IMR-90 (cell line): ENCODE measurements around the gene DNAJC13. TPM values are rescaled to one million over a fixed set of nuclear protein-coding genes. Genes with fewer than 3 reads are reported as not detected.
A peak's percentile ranks its signal among the peaks of the same experiment; 100 is the strongest.

Experiments
- ATAC-seq: fragments of 200-7000 bp; cut with Tn5 transposase; 2 replicates; pipeline ENCODE4 v1.9.1; 2020; ENCODE audit warnings: low read depth, mild to moderate bottlenecking, moderate library complexity
- Bru-seq: library from RNA; stranded (reverse); fragments of 400-500 nt; gene quantifications from one replicate; lab custom pipeline; 2021; lab: Mats Ljungman, UMichigan
- BruChase-seq, 2 experiments: library from RNA; stranded (reverse); fragments of 400-500 nt; gene quantifications; one replicate each; lab custom pipeline; 2021; lab: Mats Ljungman, UMichigan
- BruUV-seq: library from RNA; stranded (reverse); fragments of 400-500 nt; replicated peaks from 2 replicates; lab custom pipeline; 2021; lab: Mats Ljungman, UMichigan
- CTCF ChIA-PET: fragments of 300-600 bp; formaldehyde crosslinking; extraction: SDS; loops from one replicate; lab custom pipeline; 2021; ENCODE audit warnings: antibody characterized with exemption; lab: Yijun Ruan, JAX
- POLR2A ChIA-PET: fragments of 300-600 bp; sonication (Branson Sonifier 250); formaldehyde crosslinking; loops from one replicate; lab custom pipeline; 2022; ENCODE audit warnings: antibody characterized with exemption; ENCODE audit not compliant: unreplicated experiment; lab: Charles Lee
- DNase-seq: peaks from one replicate; pipeline ENCODE4 v3.0.0; 2013
- H2AFZ ChIP-seq: replicated peaks from 2 replicates; pipeline ENCODE3; 2013; ENCODE audit warnings: low read length, mild to moderate bottlenecking; ENCODE audit not compliant: poor library complexity
- H2AK5ac ChIP-seq: 2 replicates; pipeline ENCODE4 v1.6.1; 2013; ENCODE audit warnings: low read depth, low read length, inconsistent platforms
- H2AK9ac ChIP-seq: replicated peaks from 2 replicates; pipeline ENCODE3; 2013; ENCODE audit warnings: mild to moderate bottlenecking, low read depth, low read length, moderate library complexity; ENCODE audit not compliant: poor library complexity
- H2BK120ac ChIP-seq: 2 replicates; pipeline ENCODE4 v1.6.1; 2013; ENCODE audit warnings: low read depth, low read length, inconsistent platforms
- H2BK15ac ChIP-seq: 3 replicates; pipeline ENCODE4 v1.6.1; 2013; ENCODE audit warnings: low read depth, low read length, inconsistent platforms
- H2BK20ac ChIP-seq: 2 replicates; pipeline ENCODE4 v1.6.1; 2013; ENCODE audit warnings: low read depth, mild to moderate bottlenecking, inconsistent platforms, low read length, moderate library complexity
- H2BK5ac ChIP-seq: 2 replicates; pipeline ENCODE4 v1.6.1; 2013; ENCODE audit warnings: mild to moderate bottlenecking, low read depth, low read length, inconsistent platforms; ENCODE audit not compliant: poor library complexity, severe bottlenecking
- H3K14ac ChIP-seq: replicated peaks from 2 replicates; pipeline ENCODE4 v1.6.1; 2013; ENCODE audit warnings: low read depth, low read length, inconsistent platforms
- H3K18ac ChIP-seq: 2 replicates; pipeline ENCODE4 v1.6.1; 2013; ENCODE audit warnings: low read depth, low read length, control low read depth
- H3K23ac ChIP-seq: 2 replicates; pipeline ENCODE4 v1.6.1; 2013; ENCODE audit warnings: low read depth, low read length, inconsistent platforms
- H3K27ac ChIP-seq: 2 replicates; pipeline ENCODE4 v1.5.1; 2013; ENCODE audit warnings: mild to moderate bottlenecking, control low read depth, low read length; ENCODE audit not compliant: insufficient read depth
- H3K27me3 ChIP-seq: 2 replicates; pipeline ENCODE4 v1.6.1; 2013; ENCODE audit warnings: low read length; ENCODE audit not compliant: control insufficient read depth, insufficient read depth
- H3K36me3 ChIP-seq: 2 replicates; pipeline ENCODE4 v1.6.1; 2013; ENCODE audit warnings: low read length, mixed read lengths; ENCODE audit not compliant: control insufficient read depth, insufficient read depth
- H3K4ac ChIP-seq: 2 replicates; pipeline ENCODE4 v1.6.1; 2013; ENCODE audit warnings: low read depth, low read length, inconsistent platforms
- H3K4me1 ChIP-seq: 2 replicates; pipeline ENCODE4 v1.6.1; 2013; ENCODE audit warnings: low read length, mixed read lengths; ENCODE audit not compliant: control insufficient read depth, insufficient read depth
- H3K4me2 ChIP-seq: 2 replicates; pipeline ENCODE4 v1.6.1; 2013; ENCODE audit warnings: low read depth, mild to moderate bottlenecking, control low read depth, low read length, moderate library complexity
- H3K4me3 ChIP-seq: 2 replicates; pipeline ENCODE4 v1.5.1; 2013; ENCODE audit warnings: low read depth, mild to moderate bottlenecking, control low read depth, low read length, moderate library complexity; ENCODE audit not compliant: insufficient read depth
- H3K56ac ChIP-seq: 2 replicates; pipeline ENCODE4 v1.6.1; 2013; ENCODE audit warnings: low read length, inconsistent platforms; ENCODE audit not compliant: insufficient read depth; ENCODE audit errors: extremely low read depth
- H3K79me1 ChIP-seq, 2 experiments: 2 replicates each; pipeline ENCODE4 v1.6.1; 2013; ENCODE audit warnings: low read length in 2 of 2, inconsistent platforms in 1 of 2, low read depth in 1 of 2
- H3K9ac ChIP-seq: 2 replicates; pipeline ENCODE4 v1.6.1; 2013; ENCODE audit warnings: low read depth, low read length, control low read depth
- H3K9me1 ChIP-seq: 2 replicates; pipeline ENCODE4 v1.6.1; 2013; ENCODE audit warnings: low read length, inconsistent platforms; ENCODE audit not compliant: insufficient read depth
- H3K9me3 ChIP-seq: 2 replicates; pipeline ENCODE4 v1.6.1; 2013; ENCODE audit warnings: low read length; ENCODE audit not compliant: control insufficient read depth, insufficient read depth
- H4K20me1 ChIP-seq: 2 replicates; pipeline ENCODE4 v1.6.1; 2013; ENCODE audit warnings: low read length, inconsistent platforms; ENCODE audit not compliant: insufficient read depth
- H4K5ac ChIP-seq: 2 replicates; pipeline ENCODE4 v1.6.1; 2013; ENCODE audit warnings: mild to moderate bottlenecking, low read depth, low read length, control low read depth
- H4K8ac ChIP-seq, 2 experiments: 2 replicates each; pipeline ENCODE4 v1.6.1; 2013; ENCODE audit warnings: low read depth in 2 of 2, low read length in 2 of 2, control low read depth in 1 of 2, inconsistent platforms in 1 of 2
- H4K91ac ChIP-seq: 2 replicates; pipeline ENCODE4 v1.6.1; 2013; ENCODE audit warnings: low read depth, low read length, inconsistent platforms; ENCODE audit not compliant: insufficient read depth
- BHLHE40 ChIP-seq: fragments of 150-350 bp; IDR thresholded peaks from 2 replicates; pipeline ENCODE4 v1.6.1; 2016; ENCODE audit warnings: mild to moderate bottlenecking, low read depth, low read length
- CEBPB ChIP-seq: IDR thresholded peaks from 2 replicates; pipeline ENCODE4 v1.6.1; 2012; ENCODE audit warnings: low read depth, low read length, improper control_type of control experiment
- FOS ChIP-seq: fragments of 150-350 bp; IDR thresholded peaks from 2 replicates; pipeline ENCODE4 v1.6.1; 2016; ENCODE audit warnings: low read depth, low read length
- NFE2L2 ChIP-seq: fragments of 150-350 bp; IDR thresholded peaks from 2 replicates; pipeline ENCODE4 v1.6.1; 2016; ENCODE audit warnings: low read depth, mild to moderate bottlenecking, low read length
- POLR2A ChIP-seq: IDR thresholded peaks from 2 replicates; pipeline ENCODE4 v1.6.1; 2012; ENCODE audit warnings: mild to moderate bottlenecking, low read depth, low read length
- RAD21 ChIP-seq: IDR thresholded peaks from 2 replicates; pipeline ENCODE4 v1.6.1; 2012; ENCODE audit warnings: low read length, improper control_type of control experiment
- SMC3 ChIP-seq: fragments of 150-350 bp; IDR thresholded peaks from 2 replicates; pipeline ENCODE4 v1.6.1; 2016; ENCODE audit warnings: low read depth, mild to moderate bottlenecking, antibody characterized with exemption, low read length, moderate library complexity
- WGBS, 2 experiments: methylation state at CpG; one replicate each; pipeline versions ENCODE4 v1.1.5 to v1.1.7; 2013; ENCODE audit warnings: missing lambda C conversion rate in 2 of 2; ENCODE audit not compliant: insufficient read length in 1 of 2; ENCODE audit errors: extremely low coverage in 2 of 2; 5-methylcytosine and 5-hydroxymethylcytosine counted together
- dilution Hi-C: fragments of 300-500 bp; cut with HindIII; formaldehyde crosslinking; loops from one replicate; pipeline ENCODE4 v1.14.3; 2018; ENCODE audit warnings: low sequenced_read_pairs; ENCODE audit not compliant: unreplicated experiment
- in situ Hi-C: fragments of 300-500 bp; cut with MboI; formaldehyde crosslinking; loops from 3 replicates; pipeline ENCODE4 v1.14.3; 2019; ENCODE audit warnings: low sequenced_read_pairs, inconsistent platforms, mixed read lengths
- intact Hi-C: fragments of 100-400 bp; cut with micrococcal nuclease; formaldehyde crosslinking; loops from 2 replicates; pipeline ENCODE4 v1.10.0; 2022
- long read RNA-seq: library from polyadenylated mRNA; unstranded; transcript quantifications from one replicate; pipeline ENCODE4 v2.0.0, GENCODE V29; 2021; ENCODE audit not compliant: unreplicated experiment
- polyA plus RNA-seq, 3 experiments: library from polyadenylated mRNA; depleted of rRNA; stranded (reverse); fragments of >200 nt; gene quantifications; 2 replicates each; pipeline ENCODE4 v1.2.3, GENCODE V29; 2012; ENCODE audit warnings: low replicate concordance in 1 of 3
- total RNA-seq: library from RNA; depleted of rRNA; stranded (reverse); fragments of >200 nt; gene quantifications from 2 replicates; pipeline ENCODE4 v1.2.3, GENCODE V29; 2012; rRNA removed
- TF ChIP-seq, protein P1 (sequence below): fragments of 150-350 bp; IDR thresholded peaks from 2 replicates; pipeline ENCODE4 v1.6.1; 2016; ENCODE audit warnings: low read depth, mild to moderate bottlenecking, low read length, moderate library complexity, borderline replicate concordance

The DNAJC13 gene, protein sequence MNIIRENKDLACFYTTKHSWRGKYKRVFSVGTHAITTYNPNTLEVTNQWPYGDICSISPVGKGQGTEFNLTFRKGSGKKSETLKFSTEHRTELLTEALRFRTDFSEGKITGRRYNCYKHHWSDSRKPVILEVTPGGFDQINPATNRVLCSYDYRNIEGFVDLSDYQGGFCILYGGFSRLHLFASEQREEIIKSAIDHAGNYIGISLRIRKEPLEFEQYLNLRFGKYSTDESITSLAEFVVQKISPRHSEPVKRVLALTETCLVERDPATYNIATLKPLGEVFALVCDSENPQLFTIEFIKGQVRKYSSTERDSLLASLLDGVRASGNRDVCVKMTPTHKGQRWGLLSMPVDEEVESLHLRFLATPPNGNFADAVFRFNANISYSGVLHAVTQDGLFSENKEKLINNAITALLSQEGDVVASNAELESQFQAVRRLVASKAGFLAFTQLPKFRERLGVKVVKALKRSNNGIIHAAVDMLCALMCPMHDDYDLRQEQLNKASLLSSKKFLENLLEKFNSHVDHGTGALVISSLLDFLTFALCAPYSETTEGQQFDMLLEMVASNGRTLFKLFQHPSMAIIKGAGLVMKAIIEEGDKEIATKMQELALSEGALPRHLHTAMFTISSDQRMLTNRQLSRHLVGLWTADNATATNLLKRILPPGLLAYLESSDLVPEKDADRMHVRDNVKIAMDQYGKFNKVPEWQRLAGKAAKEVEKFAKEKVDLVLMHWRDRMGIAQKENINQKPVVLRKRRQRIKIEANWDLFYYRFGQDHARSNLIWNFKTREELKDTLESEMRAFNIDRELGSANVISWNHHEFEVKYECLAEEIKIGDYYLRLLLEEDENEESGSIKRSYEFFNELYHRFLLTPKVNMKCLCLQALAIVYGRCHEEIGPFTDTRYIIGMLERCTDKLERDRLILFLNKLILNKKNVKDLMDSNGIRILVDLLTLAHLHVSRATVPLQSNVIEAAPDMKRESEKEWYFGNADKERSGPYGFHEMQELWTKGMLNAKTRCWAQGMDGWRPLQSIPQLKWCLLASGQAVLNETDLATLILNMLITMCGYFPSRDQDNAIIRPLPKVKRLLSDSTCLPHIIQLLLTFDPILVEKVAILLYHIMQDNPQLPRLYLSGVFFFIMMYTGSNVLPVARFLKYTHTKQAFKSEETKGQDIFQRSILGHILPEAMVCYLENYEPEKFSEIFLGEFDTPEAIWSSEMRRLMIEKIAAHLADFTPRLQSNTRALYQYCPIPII (N-terminal part only)
- total RNA-seq = 48.6 and 67.8 TPM in 2 replicates
- polyA plus RNA-seq (2012; rRNA removed) = 13.7 and 16.4 TPM in 2 replicates
- 2.6 and 3.2 TPM in 2 replicates for polyA plus RNA-seq (2012; cell fraction: cytosol; rRNA removed)
- 3.4 and 28.1 TPM in 2 replicates for polyA plus RNA-seq (2012; cell fraction: nucleus; rRNA removed; ENCODE audit: low replicate concordance)
- Bru-seq, nascent RNA = percentile 85 among the genes with signal in this experiment
- percentile 79 among the genes with signal in this experiment for BruChase-seq, experiment 1, labeled RNA remaining after a 6-hour chase
- BruChase-seq, experiment 2, labeled RNA remaining after a 2-hour chase = percentile 80 among the genes with signal in this experiment
- long read RNA-seq, full-length matches to known transcripts = 3 of 15 reads
- long read RNA-seq, partial matches to known transcripts = 11 of 15 reads
- long read RNA-seq, other reads (novel, unspliced or antisense) = 1 of 15 reads

DNA sequence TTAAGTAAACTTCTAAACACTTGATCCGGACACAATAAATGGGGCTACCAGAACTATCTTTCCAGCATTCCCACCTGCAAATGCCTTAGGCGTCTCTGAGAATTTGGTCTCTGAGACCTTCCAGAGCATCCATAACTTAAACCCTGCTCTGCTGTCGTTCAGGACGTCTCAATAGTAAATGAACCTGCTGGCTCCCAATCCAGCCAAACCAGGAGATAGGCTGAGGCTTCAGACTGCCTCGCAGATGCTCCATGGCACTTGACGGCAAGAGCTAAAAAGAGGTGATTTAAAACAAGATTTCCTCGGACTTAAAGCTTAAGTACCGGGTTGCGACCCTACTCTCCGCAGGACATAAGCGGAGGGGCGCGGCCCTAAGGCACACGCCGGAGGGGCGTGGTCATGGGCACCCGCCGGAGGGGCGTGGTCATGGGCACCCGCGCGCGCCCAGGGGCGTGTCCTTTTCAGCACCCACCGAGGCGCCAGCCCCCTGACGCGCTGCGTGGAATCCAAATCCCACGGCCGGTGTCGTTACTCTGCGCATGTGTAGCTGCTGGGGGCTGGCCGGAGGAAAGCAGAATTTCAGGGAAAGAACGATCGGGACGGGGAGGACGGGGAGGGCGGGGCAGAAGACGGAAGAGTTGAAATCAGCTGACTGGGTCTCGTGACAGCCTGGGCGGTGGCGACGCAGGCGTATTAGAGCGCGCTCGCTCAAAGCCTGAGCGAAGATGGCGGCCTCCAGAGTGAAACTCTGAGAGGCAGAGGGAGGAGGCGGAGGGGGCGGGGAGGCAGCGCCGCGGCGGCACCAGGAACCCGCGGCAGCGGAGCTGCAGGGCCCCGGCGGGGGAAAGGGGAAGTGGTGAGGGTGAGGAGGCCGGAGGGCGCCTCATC lies at the start of gene DNAJC13:
Gene DNAJC13 (plus strand): TSS at position 696 of the 888 bp plus-strand sequence. CDS start 17,049 bp downstream, outside the sequence.
- peak within 1 kb of the TSS; percentile 8; the same call in 1 of the 2 replicates for H2BK20ac ChIP-seq
- WGBS, 2 experiments = 1% methylated on average over 30 of the region's 63 CpGs; no CpG with 5 or more reads in 1 of the 2 experiments
- H3K27ac ChIP-seq = peak within 1 kb of the TSS; percentile 92
- peak within 1 kb of the TSS; percentile 89 to 92 for H4K8ac ChIP-seq
- dilution Hi-C loops (no loop called here), in situ Hi-C loops (no loop called here), intact Hi-C loops (loop anchor here (5.0 kb wide), 2 partner anchors 35 to 65 kb away; no protein-coding TSS in a partner anchor)
- ATAC-seq (peak; percentile 91), DNase-seq (peak; percentile 93)
- H3K9me1 ChIP-seq = 0 out of 2 replicates have a peak, but pooled peaks cover 5% of the 10 kb centered on the region
- ChIA-PET POLR2A (interaction anchor here (0.6 to 1.3 kb wide), 4 partner anchors 9 to 253 kb away, joined by 3 to 12 read pairs (median 4); no protein-coding TSS in a partner anchor), CTCF (interaction anchor here (0.8 kb wide), 2 partner anchors 52 to 225 kb away, joined by 3 read pairs; no protein-coding TSS in a partner anchor)
- no peaks in the 10 kb centered on the region for H3K27me3 ChIP-seq
- H3K79me1 ChIP-seq = peaks cover 5 to 26% of the 10 kb centered on the region in 2 experiments; a peak in 3 of 4 replicates
- peak within 1 kb of the TSS; percentile 81 for H4K5ac ChIP-seq
- peak within 1 kb of the TSS; percentile 92 for H3K4ac ChIP-seq
- peak within 1 kb of the TSS; percentile 99 for H3K14ac ChIP-seq
- H2AK5ac ChIP-seq = peak within 1 kb of the TSS; percentile 72
- peak within 1 kb of the TSS; percentile 59; the same call in 1 of the 3 replicates for H2BK15ac ChIP-seq
- peak within 1 kb of the TSS; percentile 62 for H2AK9ac ChIP-seq
- peaks cover 4% of the 10 kb centered on the region; the same call in 1 of the 2 replicates for H4K20me1 ChIP-seq
- peak within 1 kb of the TSS; percentile 97 for H3K56ac ChIP-seq
- H3K9me3 ChIP-seq = no peaks in the 10 kb centered on the region
- H3K4me3 ChIP-seq = peak within 1 kb of the TSS; percentile 89
- peak within 1 kb of the TSS; percentile 98 for H3K9ac ChIP-seq
- H2AFZ ChIP-seq = peak within 1 kb of the TSS; percentile 88
- H3K36me3 ChIP-seq = peaks cover under 1% of the 10 kb centered on the region; the same call in 1 of the 2 replicates
- H3K23ac ChIP-seq = peak within 1 kb of the TSS; percentile 95
- peak within 1 kb of the TSS; percentile 75 for H3K18ac ChIP-seq
- no TSS peak for BruUV-seq
- H2BK120ac ChIP-seq = peak within 1 kb of the TSS; percentile 90
- peak within 1 kb of the TSS; percentile 86 for H2BK5ac ChIP-seq
- peak within 1 kb of the TSS; percentile 93 for H3K4me2 ChIP-seq
- no peaks in the 10 kb centered on the region; the same call in none of the 2 replicates for H3K4me1 ChIP-seq
- H4K91ac ChIP-seq = peak within 1 kb of the TSS; percentile 90
- no peak for TF ChIP-seq NFE2L2
- no peak; the same call in 1 of the 2 replicates for TF ChIP-seq RAD21
- no peak for TF ChIP-seq CEBPB
- peak; percentile 49; the same call in 1 of the 2 replicates for TF ChIP-seq FOS
- TF ChIP-seq SMC3 = no peak
- TF ChIP-seq POLR2A = peak; percentile 76
- peak; percentile 87 for TF ChIP-seq BHLHE40
- TF ChIP-seq, protein P1, sequence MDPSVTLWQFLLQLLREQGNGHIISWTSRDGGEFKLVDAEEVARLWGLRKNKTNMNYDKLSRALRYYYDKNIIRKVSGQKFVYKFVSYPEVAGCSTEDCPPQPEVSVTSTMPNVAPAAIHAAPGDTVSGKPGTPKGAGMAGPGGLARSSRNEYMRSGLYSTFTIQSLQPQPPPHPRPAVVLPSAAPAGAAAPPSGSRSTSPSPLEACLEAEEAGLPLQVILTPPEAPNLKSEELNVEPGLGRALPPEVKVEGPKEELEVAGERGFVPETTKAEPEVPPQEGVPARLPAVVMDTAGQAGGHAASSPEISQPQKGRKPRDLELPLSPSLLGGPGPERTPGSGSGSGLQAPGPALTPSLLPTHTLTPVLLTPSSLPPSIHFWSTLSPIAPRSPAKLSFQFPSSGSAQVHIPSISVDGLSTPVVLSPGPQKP = no peak
